ENCODE data around the gene ZNHIT1. TPM values are rescaled to one million over a fixed set of nuclear protein-coding genes. Genes with fewer than 3 reads are reported as not detected.

ZNHIT1 gene
- total and polyA plus RNA-seq, 4 donors: 52.7 to 149 (median 92.4) TPM

DNA sequence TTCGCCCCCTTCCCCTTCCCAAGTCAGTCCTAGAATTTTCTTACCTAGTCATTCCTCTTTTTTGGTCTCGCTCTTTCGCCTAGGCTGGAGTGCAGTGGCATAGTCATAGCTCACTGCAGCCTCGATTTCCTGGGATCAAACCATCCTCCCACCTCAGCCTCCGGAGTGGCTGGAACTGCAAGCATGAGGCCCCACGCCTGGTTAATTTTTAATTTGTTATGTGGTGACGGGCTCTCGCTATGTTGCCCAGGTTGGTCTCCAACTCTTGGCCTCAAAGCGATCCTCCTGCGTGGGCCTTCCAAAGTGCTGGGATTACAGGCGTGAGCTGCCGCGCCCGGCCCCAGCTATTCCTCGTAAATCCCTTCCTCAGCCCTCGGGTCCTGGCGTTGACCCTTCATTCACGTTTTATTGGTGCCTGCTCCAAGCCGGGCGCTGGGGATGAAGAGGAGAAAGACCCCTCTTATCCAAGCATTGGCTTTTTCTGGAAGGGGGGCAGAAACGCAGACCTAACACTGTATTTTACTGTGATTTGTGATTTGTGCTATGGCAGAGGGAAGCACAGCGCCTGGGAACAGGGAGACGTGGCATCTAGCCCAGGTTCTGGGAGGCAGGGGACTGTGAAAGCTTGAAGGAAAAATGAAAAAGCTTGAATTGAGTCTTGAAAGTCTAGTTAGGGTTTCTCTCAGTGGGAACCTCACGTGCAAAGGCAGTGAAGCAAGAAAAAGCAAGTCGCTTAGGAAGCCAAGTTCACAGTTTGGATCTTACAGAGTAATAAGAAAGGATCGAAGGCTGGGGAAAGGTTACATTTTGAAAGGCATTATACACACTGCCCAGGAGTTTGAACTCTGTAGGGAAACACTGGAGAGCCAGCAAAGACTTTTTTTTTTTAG is 516 bp downstream of the ZNHIT1 start:
- no peak for DNase-seq (ENCODE audit: low spot score)
- peak overlapping the region; percentile 95 to 98 for H3K9ac ChIP-seq (ENCODE audit: low read depth in 1 of 2, low read length in 2 of 2)
- peaks cover 20 to 43% (median 37%) of the 10 kb centered on the region in 4 donors for H3K4me1 ChIP-seq (ENCODE audit: control insufficient read depth in 4 of 4, insufficient read depth in 4 of 4, low read length in 3 of 4)
- H3K4me3 ChIP-seq (ENCODE audit: low read depth in 1 of 3, low read length in 3 of 3): peak overlapping the region; percentile 69 to 95 (median 87)
- H3K27ac ChIP-seq (ENCODE audit: low read depth in 1 of 2, low read length in 2 of 2): peak overlapping the region; percentile 96 to 99
- peaks cover 0 to 6% (median 4%) of the 10 kb centered on the region in 4 donors for H3K36me3 ChIP-seq (ENCODE audit: control insufficient read depth in 4 of 4, insufficient read depth in 3 of 4, low read depth in 1 of 4, low read length in 3 of 4)
- no peaks in the 10 kb centered on the region for H3K9me3 ChIP-seq (ENCODE audit: control insufficient read depth in 4 of 4, low read length in 3 of 4)
- WGBS: 3% methylated on average over 26 of the region's 26 CpGs
- no peaks in the 10 kb centered on the region for H3K27me3 ChIP-seq (ENCODE audit: control insufficient read depth in 4 of 4, insufficient read depth in 4 of 4, low read length in 3 of 4)
- TF ChIP-seq GABPA (IDR thresholded peaks at IDR 0.05 in 1 of 2, conservative IDR thresholded peaks at IDR 0.05 in 1 of 2): peak in 1 of 2 donors; percentile 47
- TF ChIP-seq, protein P1, sequence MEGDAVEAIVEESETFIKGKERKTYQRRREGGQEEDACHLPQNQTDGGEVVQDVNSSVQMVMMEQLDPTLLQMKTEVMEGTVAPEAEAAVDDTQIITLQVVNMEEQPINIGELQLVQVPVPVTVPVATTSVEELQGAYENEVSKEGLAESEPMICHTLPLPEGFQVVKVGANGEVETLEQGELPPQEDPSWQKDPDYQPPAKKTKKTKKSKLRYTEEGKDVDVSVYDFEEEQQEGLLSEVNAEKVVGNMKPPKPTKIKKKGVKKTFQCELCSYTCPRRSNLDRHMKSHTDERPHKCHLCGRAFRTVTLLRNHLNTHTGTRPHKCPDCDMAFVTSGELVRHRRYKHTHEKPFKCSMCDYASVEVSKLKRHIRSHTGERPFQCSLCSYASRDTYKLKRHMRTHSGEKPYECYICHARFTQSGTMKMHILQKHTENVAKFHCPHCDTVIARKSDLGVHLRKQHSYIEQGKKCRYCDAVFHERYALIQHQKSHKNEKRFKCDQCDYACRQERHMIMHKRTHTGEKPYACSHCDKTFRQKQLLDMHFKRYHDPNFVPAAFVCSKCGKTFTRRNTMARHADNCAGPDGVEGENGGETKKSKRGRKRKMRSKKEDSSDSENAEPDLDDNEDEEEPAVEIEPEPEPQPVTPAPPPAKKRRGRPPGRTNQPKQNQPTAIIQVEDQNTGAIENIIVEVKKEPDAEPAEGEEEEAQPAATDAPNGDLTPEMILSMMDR (IDR thresholded peaks at IDR 0.05; ENCODE audit: low read depth, low read length, missing input control): no peak
- no peak for TF ChIP-seq SP1 (IDR thresholded peaks at IDR 0.05)
- no peak for TF ChIP-seq EGR1 (IDR thresholded peaks at IDR 0.05; ENCODE audit: low read depth in 2 of 2)
- TF ChIP-seq, protein P2, sequence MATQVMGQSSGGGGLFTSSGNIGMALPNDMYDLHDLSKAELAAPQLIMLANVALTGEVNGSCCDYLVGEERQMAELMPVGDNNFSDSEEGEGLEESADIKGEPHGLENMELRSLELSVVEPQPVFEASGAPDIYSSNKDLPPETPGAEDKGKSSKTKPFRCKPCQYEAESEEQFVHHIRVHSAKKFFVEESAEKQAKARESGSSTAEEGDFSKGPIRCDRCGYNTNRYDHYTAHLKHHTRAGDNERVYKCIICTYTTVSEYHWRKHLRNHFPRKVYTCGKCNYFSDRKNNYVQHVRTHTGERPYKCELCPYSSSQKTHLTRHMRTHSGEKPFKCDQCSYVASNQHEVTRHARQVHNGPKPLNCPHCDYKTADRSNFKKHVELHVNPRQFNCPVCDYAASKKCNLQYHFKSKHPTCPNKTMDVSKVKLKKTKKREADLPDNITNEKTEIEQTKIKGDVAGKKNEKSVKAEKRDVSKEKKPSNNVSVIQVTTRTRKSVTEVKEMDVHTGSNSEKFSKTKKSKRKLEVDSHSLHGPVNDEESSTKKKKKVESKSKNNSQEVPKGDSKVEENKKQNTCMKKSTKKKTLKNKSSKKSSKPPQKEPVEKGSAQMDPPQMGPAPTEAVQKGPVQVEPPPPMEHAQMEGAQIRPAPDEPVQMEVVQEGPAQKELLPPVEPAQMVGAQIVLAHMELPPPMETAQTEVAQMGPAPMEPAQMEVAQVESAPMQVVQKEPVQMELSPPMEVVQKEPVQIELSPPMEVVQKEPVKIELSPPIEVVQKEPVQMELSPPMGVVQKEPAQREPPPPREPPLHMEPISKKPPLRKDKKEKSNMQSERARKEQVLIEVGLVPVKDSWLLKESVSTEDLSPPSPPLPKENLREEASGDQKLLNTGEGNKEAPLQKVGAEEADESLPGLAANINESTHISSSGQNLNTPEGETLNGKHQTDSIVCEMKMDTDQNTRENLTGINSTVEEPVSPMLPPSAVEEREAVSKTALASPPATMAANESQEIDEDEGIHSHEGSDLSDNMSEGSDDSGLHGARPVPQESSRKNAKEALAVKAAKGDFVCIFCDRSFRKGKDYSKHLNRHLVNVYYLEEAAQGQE (IDR thresholded peaks at IDR 0.05): peak; percentile 37
- no peak for TF ChIP-seq HNF4G (IDR thresholded peaks at IDR 0.05)
- TF ChIP-seq RXRA (IDR thresholded peaks at IDR 0.05): no peak
- TF ChIP-seq HNF4A (conservative IDR thresholded peaks at IDR 0.05): peak in 1 of 2 donors; percentile 10
- TF ChIP-seq YY1 (IDR thresholded peaks at IDR 0.05): peak; percentile 19

DNA sequence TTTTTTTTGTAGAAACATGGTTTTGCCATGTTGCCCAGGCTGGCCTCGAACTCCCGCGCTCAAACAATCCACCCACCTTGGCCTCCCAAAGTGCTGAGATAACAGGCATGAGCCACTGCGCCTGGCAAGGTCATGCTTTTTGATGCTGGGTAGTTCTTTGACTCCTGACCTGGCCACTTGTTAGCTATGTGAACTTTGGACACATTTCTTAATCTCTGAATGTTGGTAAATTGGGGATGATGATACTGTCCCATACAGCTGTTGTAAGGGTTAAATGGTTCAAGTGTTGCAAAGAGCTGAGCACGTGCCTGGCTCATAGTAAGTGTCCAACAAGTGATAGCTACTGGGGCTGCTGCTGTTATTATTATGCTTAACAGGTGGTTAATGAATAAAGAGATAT is 2.3 kb downstream of the ZNHIT1 start:
- H3K27me3 ChIP-seq (ENCODE audit: control insufficient read depth in 4 of 4, insufficient read depth in 4 of 4, low read length in 3 of 4): no peaks in the 10 kb centered on the region
- H3K9ac ChIP-seq (ENCODE audit: low read depth in 1 of 2, low read length in 2 of 2): no peak overlapping the region
- WGBS: 39% methylated on average over 5 of the region's 5 CpGs
- no peak overlapping the region for H3K4me3 ChIP-seq (ENCODE audit: low read depth in 1 of 3, low read length in 3 of 3)
- H3K36me3 ChIP-seq (ENCODE audit: control insufficient read depth in 4 of 4, insufficient read depth in 3 of 4, low read depth in 1 of 4, low read length in 3 of 4): peaks cover 7 to 23% (median 16%) of the 10 kb centered on the region in 4 donors
- H3K9me3 ChIP-seq (ENCODE audit: control insufficient read depth in 4 of 4, low read length in 3 of 4): no peaks in the 10 kb centered on the region
- H3K4me1 ChIP-seq (ENCODE audit: control insufficient read depth in 4 of 4, insufficient read depth in 4 of 4, low read length in 3 of 4): peaks cover 20 to 39% (median 32%) of the 10 kb centered on the region in 4 donors
- no peak for DNase-seq (ENCODE audit: low spot score)
- H3K27ac ChIP-seq (ENCODE audit: low read depth in 1 of 2, low read length in 2 of 2): peak overlapping the region; percentile 96 to 99
- peak; percentile 97 for TF ChIP-seq HNF4G (IDR thresholded peaks at IDR 0.05)
- TF ChIP-seq JUND (IDR thresholded peaks at IDR 0.05): peak; percentile 82 to 88
- TF ChIP-seq RAD21 (IDR thresholded peaks at IDR 0.05): peak; percentile 57 to 60
- peak; percentile 67 to 79 for TF ChIP-seq EGR1 (IDR thresholded peaks at IDR 0.05; ENCODE audit: low read depth in 2 of 2)
- TF ChIP-seq, protein P3, sequence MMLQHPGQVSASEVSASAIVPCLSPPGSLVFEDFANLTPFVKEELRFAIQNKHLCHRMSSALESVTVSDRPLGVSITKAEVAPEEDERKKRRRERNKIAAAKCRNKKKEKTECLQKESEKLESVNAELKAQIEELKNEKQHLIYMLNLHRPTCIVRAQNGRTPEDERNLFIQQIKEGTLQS (IDR thresholded peaks at IDR 0.05): peak; percentile 90
- TF ChIP-seq TAF1 (conservative IDR thresholded peaks at IDR 0.05): no peak
- TF ChIP-seq RXRA (IDR thresholded peaks at IDR 0.05): peak; percentile 98
- peak; percentile 77 for TF ChIP-seq YY1 (IDR thresholded peaks at IDR 0.05)
- peak; percentile 96 for TF ChIP-seq SP1 (IDR thresholded peaks at IDR 0.05)
- TF ChIP-seq FOXA2 (IDR thresholded peaks at IDR 0.05): peak; percentile 48
- peak in 1 of 2 donors; percentile 76 for TF ChIP-seq GABPA (IDR thresholded peaks at IDR 0.05 in 1 of 2, conservative IDR thresholded peaks at IDR 0.05 in 1 of 2)
- TF ChIP-seq, protein P4, sequence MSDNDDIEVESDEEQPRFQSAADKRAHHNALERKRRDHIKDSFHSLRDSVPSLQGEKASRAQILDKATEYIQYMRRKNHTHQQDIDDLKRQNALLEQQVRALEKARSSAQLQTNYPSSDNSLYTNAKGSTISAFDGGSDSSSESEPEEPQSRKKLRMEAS (IDR thresholded peaks at IDR 0.05): peak; percentile 94
- peak; percentile 93 for TF ChIP-seq NR2F2 (IDR thresholded peaks at IDR 0.05)
- TF ChIP-seq, protein P1 (IDR thresholded peaks at IDR 0.05; ENCODE audit: low read depth, low read length, missing input control): no peak
- TF ChIP-seq FOXA1 (IDR thresholded peaks at IDR 0.05): peak; percentile 81
- TF ChIP-seq, protein P2 (IDR thresholded peaks at IDR 0.05): peak; percentile 88

Data from liver (tissue), 9 donors.